SK-N-SH (cell line): Measurements from ENCODE around the gene ZIC5. TPM values are rescaled to one million over a fixed set of nuclear protein-coding genes. Genes with fewer than 3 reads are reported as not detected.

Experiments
- CTCF ChIA-PET: fragments of 300-600, 350-600 bp; formaldehyde crosslinking; extraction: SDS; loops from one replicate; lab custom pipeline; 2021; lab: Yijun Ruan, JAX
- POLR2A ChIA-PET: fragments of 350-600 bp; sonication (Branson Sonifier 250); formaldehyde crosslinking; extraction: SDS; loops from one replicate; lab custom pipeline; 2020; ENCODE audit warnings: antibody characterized with exemption, inconsistent platforms; lab: Yijun Ruan, JAX
- DNase-seq: peaks from one replicate; pipeline ENCODE4 v3.0.0; 2012
- H2AFZ ChIP-seq: fragments of 200-600 bp; sonication (generic); 2 replicates; pipeline ENCODE4 v1.8.1; 2016; ENCODE audit warnings: antibody characterized with exemption, mild to moderate bottlenecking, low read depth
- H3F3A ChIP-seq: fragments of 200-600 bp; sonication (generic); replicated peaks from 2 replicates; pipeline ENCODE3; 2016; ENCODE audit warnings: antibody characterized with exemption, mild to moderate bottlenecking; ENCODE audit not compliant: insufficient read depth
- H3K27ac ChIP-seq, 2 experiments: fragments of 200-500 bp in 1 of 2; fragments of 200-600 bp in 1 of 2; sonication (Bioruptor generic) in 1 of 2; sonication (generic), shearing (Covaris generic) in 1 of 2; 2 replicates each; pipeline versions ENCODE4 v1.5.1 to v1.6.1; 2014 to 2016; ENCODE audit warnings: low read depth in 2 of 2, inconsistent platforms in 1 of 2, low read length in 1 of 2, mild to moderate bottlenecking in 1 of 2, mixed read lengths in 1 of 2
- H3K27me3 ChIP-seq: fragments of 200-600 bp; sonication (generic), shearing (Covaris generic); 2 replicates; pipeline ENCODE4 v1.6.1; 2016; ENCODE audit warnings: mixed run types; ENCODE audit not compliant: insufficient read depth
- H3K36me3 ChIP-seq, 2 experiments: fragments of 200-500 bp in 1 of 2; fragments of 200-600 bp in 1 of 2; sonication (Bioruptor generic) in 1 of 2; sonication (generic) in 1 of 2; replicated peaks in 1 of 2; 2 replicates each; pipeline versions ENCODE3 to v1.5.1; 2014 to 2016; ENCODE audit warnings: low read length in 1 of 2, mild to moderate bottlenecking in 1 of 2; ENCODE audit not compliant: insufficient read depth in 2 of 2, control insufficient read depth in 1 of 2
- H3K4me1 ChIP-seq, 2 experiments: fragments of 200-500 bp in 1 of 2; fragments of 200-600 bp in 1 of 2; sonication (Bioruptor generic) in 1 of 2; sonication (generic), shearing (Covaris generic) in 1 of 2; 2 replicates each; pipeline versions ENCODE4 v1.5.1 to v1.6.1; 2014 to 2016; ENCODE audit warnings: low read depth in 1 of 2, low read length in 1 of 2, mixed run types in 1 of 2; ENCODE audit not compliant: insufficient read depth in 2 of 2, control insufficient read depth in 1 of 2
- H3K4me2 ChIP-seq: fragments of 200-600 bp; sonication (generic), shearing (Covaris generic); 2 replicates; pipeline ENCODE4 v1.6.1; 2017; ENCODE audit warnings: mixed run types
- H3K4me3 ChIP-seq, 2 experiments: fragments of 200-500 bp in 1 of 2; fragments of 200-600 bp in 1 of 2; sonication (Bioruptor generic) in 1 of 2; sonication (generic), shearing (Covaris generic) in 1 of 2; 2 replicates each; pipeline versions ENCODE4 v1.5.1 to v1.8.1; 2014 to 2016; ENCODE audit warnings: low read depth in 2 of 2, inconsistent platforms in 1 of 2, low read length in 1 of 2, mild to moderate bottlenecking in 1 of 2, mixed read lengths in 1 of 2, moderate library complexity in 1 of 2
- H3K79me2 ChIP-seq: fragments of 200-600 bp; sonication (generic); 2 replicates; pipeline ENCODE4 v1.8.1; 2017; ENCODE audit warnings: mild to moderate bottlenecking; ENCODE audit not compliant: insufficient read depth
- H3K9ac ChIP-seq: fragments of 200-600 bp; sonication (generic); 2 replicates; pipeline ENCODE4 v1.6.1; 2017; ENCODE audit warnings: mixed run types
- H3K9me2 ChIP-seq: fragments of 200-600 bp; sonication (generic); 2 replicates; pipeline ENCODE4 v1.6.1; 2017; ENCODE audit warnings: mixed run types
- H3K9me3 ChIP-seq: fragments of 200-600 bp; sonication (generic); 2 replicates; pipeline ENCODE4 v1.6.1; 2017; ENCODE audit warnings: mixed run types, mild to moderate bottlenecking, moderate library complexity
- H4K20me1 ChIP-seq: fragments of 200-600 bp; sonication (generic); 2 replicates; pipeline ENCODE4 v1.6.1; 2017; ENCODE audit warnings: mild to moderate bottlenecking, mixed run types; ENCODE audit not compliant: insufficient read depth
- CHD2 ChIP-seq: fragments of 150-350 bp; IDR thresholded peaks from 2 replicates; pipeline ENCODE4 v1.6.1; 2018; ENCODE audit warnings: low read length; ENCODE audit not compliant: partially characterized antibody
- CTCF ChIP-seq: fragments of 200-600 bp; sonication (generic); IDR thresholded peaks from 2 replicates; pipeline ENCODE4 v1.6.1; 2017; ENCODE audit warnings: antibody characterized with exemption, mild to moderate bottlenecking, moderate library complexity
- EP300 ChIP-seq, 2 experiments: IDR thresholded peaks; 2 replicates each; pipeline versions ENCODE4 v1.4.0 to v1.6.1; 2012; ENCODE audit warnings: borderline replicate concordance in 1 of 2, low read depth in 1 of 2, low read length in 1 of 2
- FOXJ3 ChIP-seq: sonication (generic); formaldehyde crosslinking; IDR thresholded peaks from 2 replicates; pipeline ENCODE4 v1.5.1; 2020; ENCODE audit warnings: mild to moderate bottlenecking, missing genetic modification reagents
- FOXM1 ChIP-seq: IDR thresholded peaks from 2 replicates; pipeline ENCODE4 v1.4.0; 2012; ENCODE audit warnings: low read depth, mild to moderate bottlenecking
- GABPA ChIP-seq: IDR thresholded peaks from 2 replicates; pipeline ENCODE4 v1.4.0; 2012; ENCODE audit warnings: low read depth, mild to moderate bottlenecking
- IRF3 ChIP-seq: fragments of 150-350 bp; IDR thresholded peaks from 2 replicates; pipeline ENCODE4 v1.6.1; 2016; ENCODE audit warnings: mild to moderate bottlenecking, low read depth, low read length
- MEF2A ChIP-seq: IDR thresholded peaks from 2 replicates; pipeline ENCODE4 v1.4.0; 2012; ENCODE audit warnings: low read depth, borderline replicate concordance
- NFIC ChIP-seq: IDR thresholded peaks from 2 replicates; pipeline ENCODE4 v1.4.0; 2012; ENCODE audit warnings: borderline replicate concordance
- NRF1 ChIP-seq: IDR thresholded peaks from 2 replicates; pipeline ENCODE4 v1.6.1; 2012; ENCODE audit warnings: low read depth, mild to moderate bottlenecking, low read length
- PBX3 ChIP-seq: IDR thresholded peaks from 2 replicates; pipeline ENCODE4; 2012
- RFX5 ChIP-seq: IDR thresholded peaks from 2 replicates; pipeline ENCODE4 v1.6.1; 2012; ENCODE audit warnings: mild to moderate bottlenecking, improper control_type of control experiment, low read length
- RXRA ChIP-seq: IDR thresholded peaks from 2 replicates; pipeline ENCODE4 v1.4.0; 2012; ENCODE audit warnings: low read depth, mild to moderate bottlenecking, borderline replicate concordance
- SIN3A ChIP-seq: IDR thresholded peaks from 2 replicates; pipeline ENCODE4 v1.6.1; 2012; ENCODE audit warnings: low read depth, mild to moderate bottlenecking, low read length, moderate library complexity, borderline replicate concordance
- SMC3 ChIP-seq: IDR thresholded peaks from 2 replicates; pipeline ENCODE4 v1.6.1; 2012; ENCODE audit warnings: low read depth, low read length, improper control_type of control experiment
- TCF12 ChIP-seq: IDR thresholded peaks from 2 replicates; pipeline ENCODE4 v1.4.0; 2012
- TEAD4 ChIP-seq: IDR thresholded peaks from 2 replicates; pipeline ENCODE4 v1.4.0; 2012; ENCODE audit warnings: mild to moderate bottlenecking, borderline replicate concordance; ENCODE audit not compliant: insufficient read depth
- USF2 ChIP-seq: fragments of 150-350 bp; IDR thresholded peaks from 2 replicates; pipeline ENCODE4 v1.6.1; 2017; ENCODE audit warnings: antibody characterized with exemption, low read length, low read depth, borderline replicate concordance
- YY1 ChIP-seq: IDR thresholded peaks from 2 replicates; pipeline ENCODE4 v1.4.0; 2012; ENCODE audit warnings: low read depth, mild to moderate bottlenecking
- WGBS: methylation state at CpG from one replicate; pipeline ENCODE4 v1.1.6; 2017; ENCODE audit warnings: low lambda C conversion rate; 5-methylcytosine and 5-hydroxymethylcytosine counted together
- polyA plus RNA-seq, 3 experiments: library from polyadenylated mRNA; depleted of rRNA; stranded (reverse); fragments of >200 nt; gene quantifications; 2 replicates each; pipeline ENCODE4 v1.2.3, GENCODE V29; 2012
- TF ChIP-seq, protein P1 (sequence below): IDR thresholded peaks from 2 replicates; pipeline ENCODE4 v1.4.0; 2012; ENCODE audit warnings: low read depth, borderline replicate concordance

Gene ZIC5
- polyA plus RNA-seq, 1 of the 3 experiments (the other 2 are of a cell fraction) = not detected

DNA sequence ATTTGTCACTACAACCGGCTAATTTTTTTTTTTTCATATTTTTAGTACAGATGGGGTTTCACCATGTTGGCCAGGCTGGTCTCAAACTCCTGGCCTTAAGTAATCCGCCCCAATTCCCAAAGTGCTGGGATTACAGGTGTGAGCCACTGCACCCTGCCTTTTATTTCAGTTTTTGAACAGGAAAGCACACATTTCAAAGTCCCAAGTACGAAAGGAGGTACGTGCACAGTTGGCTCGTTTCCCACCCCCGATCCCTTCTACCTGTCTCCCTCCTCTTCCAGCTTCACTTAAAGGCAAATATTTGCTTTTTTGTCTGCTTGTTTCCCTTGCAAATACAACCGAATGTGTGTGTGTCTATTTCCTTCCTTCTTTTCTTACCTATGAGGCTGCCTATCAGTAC is 30.5 kb downstream of the ZIC5 start:
- Histone ChIP-seq H2AFZ (no peak overlapping the region), H3K9me2 (no peaks in the 10 kb centered on the region), H4K20me1 (no peaks in the 10 kb centered on the region), H3F3A (no peaks in the 10 kb centered on the region), H3K9ac (no peak overlapping the region), H3K4me3 (no peak overlapping the region), H3K27me3 (peaks cover 74% of the 10 kb centered on the region), H3K79me2 (no peaks in the 10 kb centered on the region), H3K4me2 (no peak overlapping the region), H3K36me3 (no peaks in the 10 kb centered on the region), H3K27ac (no peak overlapping the region), H3K9me3 (no peaks in the 10 kb centered on the region), H3K4me1 (no peaks in the 10 kb centered on the region)
- TF ChIP-seq RXRA (no peak), RFX5 (no peak), SMC3 (no peak)
- CTCF ChIA-PET = no interaction called here
- DNase-seq = no peak
- POLR2A ChIA-PET = interaction anchor here (1.0 kb wide), 1 partner anchor 13 kb away, joined by 3 read pairs; no protein-coding TSS in a partner anchor
- WGBS = 17% methylated on average over 7 of the region's 7 CpGs

DNA sequence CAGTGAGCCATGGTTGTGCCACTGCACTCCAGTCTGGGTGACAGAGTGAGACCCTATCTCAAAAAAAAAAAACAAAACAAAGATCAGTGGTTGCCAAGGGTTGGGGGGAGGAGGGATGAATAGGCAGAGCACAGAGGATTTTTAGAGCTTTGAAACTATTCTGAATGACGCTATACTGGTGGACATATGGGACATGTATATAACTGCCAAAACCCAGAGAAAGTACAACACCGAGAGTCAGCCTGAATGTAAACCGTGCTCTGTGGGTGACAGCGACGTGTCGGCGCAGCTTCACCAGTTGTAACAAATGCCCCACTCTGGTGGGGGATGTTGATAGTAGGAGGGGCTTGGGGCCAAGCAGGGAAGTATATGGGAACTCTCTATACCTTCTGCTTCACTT is 32.9 kb downstream of the ZIC5 start:
- H3K27me3 ChIP-seq = peaks cover 67% of the 10 kb centered on the region; the same call in 1 of the 2 replicates
- H2AFZ ChIP-seq = no peak overlapping the region
- WGBS = 58% methylated on average over 7 of the region's 7 CpGs
- H3K4me1 ChIP-seq = no peaks in the 10 kb centered on the region
- no peak for DNase-seq
- H3F3A ChIP-seq = no peaks in the 10 kb centered on the region
- no peaks in the 10 kb centered on the region for H3K9me3 ChIP-seq
- no peak overlapping the region for H3K4me2 ChIP-seq
- no peak overlapping the region for H3K4me3 ChIP-seq
- no peaks in the 10 kb centered on the region for H4K20me1 ChIP-seq
- H3K27ac ChIP-seq = no peak overlapping the region
- no peak overlapping the region for H3K9ac ChIP-seq
- TF ChIP-seq PBX3 = no peak
- TF ChIP-seq TCF12 = no peak
- no peak for TF ChIP-seq RXRA
- TF ChIP-seq SIN3A = no peak
- TF ChIP-seq FOXJ3 (CRISPR knock-in tag) = no peak
- no peak for TF ChIP-seq NRF1
- TF ChIP-seq USF2 = no peak
- TF ChIP-seq IRF3 = no peak
- TF ChIP-seq FOXM1 = no peak
- no peak for TF ChIP-seq NFIC
- TF ChIP-seq GABPA = no peak
- no peak for TF ChIP-seq SMC3
- TF ChIP-seq TEAD4 = no peak
- TF ChIP-seq MEF2A = no peak
- TF ChIP-seq CTCF = no peak
- no peak for TF ChIP-seq CHD2
- no peak for TF ChIP-seq YY1
- TF ChIP-seq, protein P1, sequence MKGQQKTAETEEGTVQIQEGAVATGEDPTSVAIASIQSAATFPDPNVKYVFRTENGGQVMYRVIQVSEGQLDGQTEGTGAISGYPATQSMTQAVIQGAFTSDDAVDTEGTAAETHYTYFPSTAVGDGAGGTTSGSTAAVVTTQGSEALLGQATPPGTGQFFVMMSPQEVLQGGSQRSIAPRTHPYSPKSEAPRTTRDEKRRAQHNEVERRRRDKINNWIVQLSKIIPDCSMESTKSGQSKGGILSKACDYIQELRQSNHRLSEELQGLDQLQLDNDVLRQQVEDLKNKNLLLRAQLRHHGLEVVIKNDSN = no peak
- no peak for TF ChIP-seq EP300 (IDR thresholded peaks at IDR 0.05; ENCODE audit: borderline replicate concordance in 1 of 2, low read depth in 1 of 2, low read length in 1 of 2)
- H3K36me3 ChIP-seq = no peaks in the 10 kb centered on the region
- POLR2A ChIA-PET = no interaction called here
- CTCF ChIA-PET = interaction anchor here (1.1 kb wide), 1 partner anchor 576 kb away, joined by 3 read pairs; no protein-coding TSS in a partner anchor
- H3K79me2 ChIP-seq = no peaks in the 10 kb centered on the region
- no peaks in the 10 kb centered on the region for H3K9me2 ChIP-seq
